Aorta (tissue), 5 donors: Measurements from ENCODE around the gene SSH2. TPM values are rescaled to one million over a fixed set of nuclear protein-coding genes. Genes with fewer than 3 reads are reported as not detected.
"Not testable (repeated sequence)": the region's sequence is repeated elsewhere in the genome, so short reads cannot be mapped to it uniquely, and the experiment has no call there.

Source experiments
- ATAC-seq: fragments of 200-7000 bp; cut with Tn5 transposase; one replicate; pipeline ENCODE4 v1.9.1; 2022; ENCODE audit warnings: moderate library complexity; ENCODE audit not compliant: low FRiP score
- DNase-seq, 2 donors: peaks; one replicate each; pipeline ENCODE4 v3.0.0-alpha.2; 2020
- H3K27ac ChIP-seq, 2 donors: one replicate each; pipeline ENCODE4 v1.5.1; 2013; ENCODE audit warnings: low read length in 2 of 2, mild to moderate bottlenecking in 2 of 2, moderate library complexity in 2 of 2, control low read depth in 1 of 2, inconsistent platforms in 1 of 2, low read depth in 1 of 2
- H3K27me3 ChIP-seq, 2 donors: one replicate each; pipeline ENCODE4 v1.6.1; 2013; ENCODE audit warnings: control low read depth in 1 of 2, low read length in 1 of 2, mild to moderate bottlenecking in 1 of 2, moderate library complexity in 1 of 2; ENCODE audit not compliant: insufficient read depth in 2 of 2, control insufficient read depth in 1 of 2
- H3K36me3 ChIP-seq, 2 donors: one replicate each; pipeline ENCODE4 v1.6.1; 2013; ENCODE audit warnings: control low read depth in 1 of 2, low read length in 1 of 2, mild to moderate bottlenecking in 1 of 2; ENCODE audit not compliant: insufficient read depth in 2 of 2, control insufficient read depth in 1 of 2
- H3K4me1 ChIP-seq, 2 donors: one replicate each; pipeline ENCODE4 v1.6.1; 2013; ENCODE audit warnings: low read length in 2 of 2, control low read depth in 1 of 2, mild to moderate bottlenecking in 1 of 2, moderate library complexity in 1 of 2; ENCODE audit not compliant: insufficient read depth in 2 of 2, control insufficient read depth in 1 of 2
- H3K4me3 ChIP-seq, 2 donors: one replicate each; pipeline ENCODE4 v1.5.1; 2013; ENCODE audit warnings: low read length in 2 of 2, control low read depth in 1 of 2, mild to moderate bottlenecking in 1 of 2
- H3K9me3 ChIP-seq: one replicate; pipeline ENCODE4 v1.6.1; 2013; ENCODE audit warnings: mild to moderate bottlenecking, low read length; ENCODE audit not compliant: control insufficient read depth
- WGBS, 2 donors: extraction: QIAGEN DNeasy Blood & Tissue Kit; methylation state at CpG; one replicate each; pipeline ENCODE4 v1.1.7; 2013; 5-methylcytosine and 5-hydroxymethylcytosine counted together
- intact Hi-C, 2 donors: fragments of 100-400 bp; cut with DNase I; formaldehyde crosslinking; loops; one replicate each; pipeline versions ENCODE4 v1.14.2 to v1.15.0; 2022
- polyA plus RNA-seq, 2 donors: library from polyadenylated mRNA; stranded (reverse); fragments of 200-250 nt; gene quantifications; one replicate each; pipeline ENCODE4 v1.2.3, GENCODE V29; 2013
- total RNA-seq, 2 donors: library from RNA; stranded (reverse); fragmentation: NEBNext Ultra II Directional; extraction: Animal tissue kit (Norgen Biotek cat#: 25700); gene quantifications; one replicate each; pipeline ENCODE4 v1.2.1, GENCODE V29; 2021
- donor health status: healthy with polysubstance abuse.
- donor health status: Bipolar disorder and iron deficiency.
- donor health status: DM: no; HTN: no; CAD: no.
- donor health status: DM: no; HTN: no; CAD: no.
- donor health status: DM: yes; HTN: yes; CAD: no.

SSH2 gene
- total and polyA plus RNA-seq, 4 donors, result 7.2 to 35.3 (median 30.3) TPM

DNA sequence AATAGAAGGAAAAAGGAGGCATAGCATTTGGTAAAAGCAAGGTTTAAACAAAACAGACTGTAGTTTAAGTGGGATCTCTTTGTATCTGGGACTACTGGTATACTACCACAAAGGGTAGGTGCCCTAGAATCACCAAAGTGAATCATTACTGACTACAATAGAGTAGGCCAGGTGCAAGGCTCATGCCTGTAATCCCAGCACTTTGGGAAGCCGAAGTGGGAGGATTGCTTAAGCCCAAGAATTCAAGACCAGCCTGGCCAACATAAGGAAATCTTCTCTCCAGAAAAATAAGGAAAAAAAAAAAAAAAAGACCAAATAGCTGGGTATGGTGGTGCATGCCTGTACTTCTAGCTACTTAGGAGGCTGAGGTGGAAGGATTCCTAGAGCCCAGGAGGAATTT, 246.5 kb downstream of the SSH2 start:
- Histone ChIP-seq H3K27me3 (no peaks in the 10 kb centered on the region), H3K4me1 (no peaks in the 10 kb centered on the region), H3K27ac (no peak overlapping the region), H3K4me3 (no peak overlapping the region), H3K9me3 (no peaks in the 10 kb centered on the region), H3K36me3 (no peaks in the 10 kb centered on the region)
- no peak for ATAC-seq
- DNase-seq, result no peak
- 88 to 89% methylated on average over 1 of the region's 1 CpG for WGBS, 2 donors
- intact Hi-C loops, result no loop called here

DNA sequence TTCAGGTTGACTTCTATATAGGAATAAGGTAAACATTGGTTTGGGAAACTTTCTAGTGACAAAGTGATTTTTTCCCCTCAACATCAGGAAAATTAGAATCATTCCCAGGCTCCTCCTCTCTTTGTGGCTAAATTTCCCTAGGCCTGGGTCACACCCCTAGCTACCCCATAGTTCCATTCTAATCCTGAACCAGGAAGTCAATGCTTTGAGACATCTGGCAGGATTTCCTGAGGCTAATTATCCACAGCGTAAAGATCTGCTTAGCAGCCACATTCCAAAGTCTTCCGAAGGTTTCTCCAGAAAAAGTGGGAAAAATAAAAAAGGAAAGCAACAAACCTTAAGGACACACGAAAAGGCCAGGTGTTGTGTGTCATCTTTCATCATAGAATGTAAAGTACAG, 247.0 kb downstream of the SSH2 start:
- ATAC-seq, result peak; percentile 36
- Histone ChIP-seq H3K27me3 (no peaks in the 10 kb centered on the region), H3K27ac (no peak overlapping the region), H3K4me1 (no peaks in the 10 kb centered on the region), H3K9me3 (no peaks in the 10 kb centered on the region), H3K4me3 (no peak overlapping the region), H3K36me3 (no peaks in the 10 kb centered on the region)
- intact Hi-C loops, result no loop called here
- 78 to 84% methylated on average over 3 of the region's 3 CpGs for WGBS, 2 donors
- DNase-seq, result no peak

DNA sequence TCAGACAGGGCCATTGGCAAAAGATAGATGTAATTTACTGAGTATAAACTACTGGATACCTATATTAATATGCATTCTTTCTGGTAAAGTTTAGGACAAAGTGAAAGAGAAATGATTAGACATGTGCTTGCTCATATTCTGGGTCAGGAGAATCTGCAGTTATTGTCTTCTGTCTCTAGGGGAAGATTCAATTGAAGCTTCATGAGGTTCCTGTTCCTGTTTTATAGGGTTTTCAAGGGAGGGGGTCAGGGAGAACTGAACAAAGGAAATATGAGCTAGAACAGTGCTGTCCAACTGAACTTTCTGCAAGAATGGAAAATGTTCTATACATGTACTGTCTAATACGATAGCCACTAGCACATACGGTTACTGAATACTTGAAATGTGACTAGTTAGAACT, 248.0 kb downstream of the SSH2 start:
- intact Hi-C loops, result no loop called here
- DNase-seq, result no peak
- Histone ChIP-seq H3K36me3 (no peaks in the 10 kb centered on the region), H3K4me3 (no peak overlapping the region), H3K27ac (no peak overlapping the region), H3K4me1 (peaks cover 0 to under 1% of the 10 kb centered on the region in 2 donors), H3K9me3 (no peaks in the 10 kb centered on the region), H3K27me3 (no peaks in the 10 kb centered on the region)
- 92 to 93% methylated on average over 2 of the region's 2 CpGs for WGBS, 2 donors
- ATAC-seq, result no peak

DNA sequence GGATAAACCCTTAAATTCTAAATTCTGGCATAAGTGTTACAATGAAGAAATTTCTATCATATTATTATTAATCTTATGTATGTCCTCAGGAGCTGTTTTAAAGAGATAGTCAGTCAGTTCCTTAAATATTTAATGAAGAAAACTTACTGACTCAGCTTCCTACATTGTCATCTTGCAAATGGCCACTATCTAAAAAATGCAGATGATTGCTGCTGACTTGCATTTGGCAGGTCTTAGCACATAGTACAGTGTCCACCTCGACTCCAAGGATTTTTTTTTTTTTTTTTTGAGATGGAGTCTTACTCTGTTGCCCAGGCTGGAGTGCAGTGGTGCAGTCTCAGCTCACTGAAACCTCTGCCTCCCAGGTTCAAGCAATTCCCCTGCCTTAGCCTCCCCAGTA, 252.2 kb downstream of the SSH2 start:
- Histone ChIP-seq H3K27me3 (no peaks in the 10 kb centered on the region), H3K4me1 (peaks cover 0 to 4% of the 10 kb centered on the region in 2 donors), H3K36me3 (no peaks in the 10 kb centered on the region), H3K4me3 (no peak overlapping the region), H3K27ac (no peak overlapping the region), H3K9me3 (no peaks in the 10 kb centered on the region)
- DNase-seq (no peak), ATAC-seq (no peak)
- WGBS, 2 donors, result 35 to 47% methylated on average over 1 of the region's 1 CpG
- intact Hi-C loops, result no loop called here

DNA sequence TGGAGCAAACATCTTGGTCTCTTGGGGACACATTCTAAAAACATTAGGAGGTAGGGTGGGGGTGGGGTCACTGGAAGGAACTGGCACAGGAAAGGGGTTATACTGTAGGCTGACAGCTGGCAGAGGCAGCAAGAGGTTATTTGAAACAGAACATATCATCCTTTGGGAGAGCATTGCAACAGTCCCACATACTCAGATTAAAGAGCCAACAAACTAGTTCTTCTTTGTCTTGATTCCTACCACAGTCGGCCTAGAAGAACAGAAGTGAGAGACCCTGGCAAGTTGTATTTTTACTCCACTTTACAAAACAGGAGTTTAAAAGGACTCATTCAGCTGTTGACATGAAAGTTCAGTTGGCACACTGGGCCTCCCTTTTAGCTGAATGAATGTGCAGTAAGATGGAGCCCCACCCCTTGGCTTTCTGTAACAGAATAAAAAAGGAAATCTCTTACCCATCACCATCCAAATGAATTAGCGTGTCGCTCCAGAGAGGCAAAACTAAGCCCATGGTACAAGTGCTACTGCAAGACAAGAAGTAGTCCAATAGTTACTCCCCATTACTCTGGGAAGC, 252.7 kb downstream of the SSH2 start:
- DNase-seq (no peak), ATAC-seq (peak; percentile 69)
- 13 to 20% methylated on average over 3 of the region's 3 CpGs for WGBS, 2 donors
- intact Hi-C loops, result no loop called here
- Histone ChIP-seq H3K9me3 (no peaks in the 10 kb centered on the region), H3K4me1 (peaks cover 0 to 4% of the 10 kb centered on the region in 2 donors), H3K27me3 (no peaks in the 10 kb centered on the region), H3K27ac (no peak overlapping the region), H3K4me3 (no peak overlapping the region), H3K36me3 (no peaks in the 10 kb centered on the region)

DNA sequence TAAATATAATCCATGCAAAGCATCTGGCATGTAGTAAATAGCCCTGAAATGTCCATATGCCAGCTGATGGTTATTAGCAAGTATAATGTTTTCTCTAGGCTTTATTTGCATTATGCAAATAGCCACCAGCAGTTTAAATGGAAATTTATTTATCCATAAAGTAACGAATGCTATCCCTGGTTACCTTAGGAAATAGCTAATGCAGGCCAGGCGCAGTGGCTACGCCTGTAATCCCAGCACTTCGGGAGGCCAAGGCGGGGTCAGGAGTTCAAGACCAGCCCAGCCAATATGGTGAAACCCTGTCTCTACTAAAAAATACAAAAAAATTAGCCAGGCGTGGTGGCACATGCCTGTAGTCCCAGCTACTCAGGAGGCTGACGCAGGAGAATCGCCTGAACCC, 254.1 kb downstream of the SSH2 start:
- DNase-seq, ATAC-seq, H3K36me3 ChIP-seq, H3K27me3 ChIP-seq, H3K27ac ChIP-seq, intact Hi-C loops, H3K4me1 ChIP-seq, H3K4me3 ChIP-seq, H3K9me3 ChIP-seq: not testable (repeated sequence)
- WGBS, 2 donors, result 93 to 96% methylated on average over 8 of the region's 8 CpGs

DNA sequence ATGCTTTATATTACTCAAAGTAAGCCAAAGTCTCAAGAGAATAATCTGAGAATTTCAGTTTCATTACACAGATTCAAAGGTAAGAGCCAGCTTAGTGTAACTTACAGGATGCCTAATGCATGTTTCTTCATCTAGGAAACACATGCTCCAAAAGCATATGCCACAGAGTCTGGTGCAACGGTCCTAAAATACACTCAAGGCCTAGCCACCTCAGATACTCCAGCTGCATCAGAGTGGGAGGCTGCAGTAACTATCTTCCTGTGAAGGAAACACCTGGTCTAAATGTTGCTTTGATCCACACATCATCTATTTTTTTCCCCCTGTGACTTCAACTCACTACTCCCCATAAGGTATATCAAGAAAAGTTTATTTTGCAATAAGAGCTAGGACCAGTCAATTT, 255.7 kb downstream of the SSH2 start:
- intact Hi-C loops, result no loop called here
- no peaks in the 10 kb centered on the region for H3K36me3 ChIP-seq
- ATAC-seq, result no peak
- H3K4me1 ChIP-seq, result peaks cover 0 to 4% of the 10 kb centered on the region in 2 donors
- DNase-seq, result no peak
- H3K9me3 ChIP-seq, result no peaks in the 10 kb centered on the region
- peak overlapping the region in 1 of 2 donors; percentile 9 for H3K27ac ChIP-seq
- no peaks in the 10 kb centered on the region for H3K27me3 ChIP-seq
- WGBS, 2 donors, result 69 to 81% methylated on average over 1 of the region's 1 CpG
- H3K4me3 ChIP-seq, result no peak overlapping the region

DNA sequence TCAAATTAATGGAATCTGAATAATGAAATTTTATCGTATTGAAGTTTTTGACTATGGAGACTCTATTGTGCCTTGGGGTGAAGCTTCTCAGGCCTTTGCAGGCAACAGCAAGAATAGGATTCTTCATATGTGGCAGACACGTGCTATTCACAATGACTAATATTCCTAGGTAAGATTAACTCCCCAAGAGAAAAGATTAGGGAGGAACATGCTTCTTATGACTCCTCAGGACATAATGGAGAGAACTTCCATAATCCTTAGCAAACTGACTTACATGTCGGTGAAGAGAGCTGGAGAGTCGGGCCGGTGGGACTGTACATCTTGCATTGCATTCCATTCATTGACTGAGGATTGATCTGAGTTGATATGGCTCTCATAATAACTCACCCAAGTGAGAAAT, 258.4 kb downstream of the SSH2 start:
- Histone ChIP-seq H3K4me1 (no peaks in the 10 kb centered on the region), H3K27ac (no peak overlapping the region), H3K9me3 (no peaks in the 10 kb centered on the region), H3K36me3 (peaks cover 0 to 3% of the 10 kb centered on the region in 2 donors), H3K4me3 (no peak overlapping the region), H3K27me3 (no peaks in the 10 kb centered on the region)
- intact Hi-C loops, result no loop called here
- WGBS, 2 donors, result 88 to 89% methylated on average over 5 of the region's 5 CpGs
- DNase-seq (no peak), ATAC-seq (no peak)

DNA sequence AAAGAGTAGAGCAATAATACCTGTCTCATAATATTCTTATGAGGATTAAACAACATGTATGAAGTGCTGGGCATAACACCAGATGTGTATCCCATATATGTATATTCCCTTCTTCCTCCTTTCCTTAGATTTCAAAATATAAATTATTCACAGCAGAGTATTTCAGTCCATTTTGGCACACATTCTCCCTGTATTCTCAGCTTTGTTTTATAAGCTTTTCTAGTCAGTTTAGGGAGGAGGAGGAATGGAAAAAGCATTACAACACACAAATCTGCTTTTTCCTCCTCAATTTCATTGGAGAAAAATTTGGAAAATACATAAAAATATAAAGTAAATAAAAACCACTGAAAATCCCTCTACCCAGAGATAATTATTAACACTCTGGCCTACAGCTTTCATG, 260.8 kb downstream of the SSH2 start:
- DNase-seq, result no peak
- peaks cover 0 to 3% of the 10 kb centered on the region in 2 donors for H3K36me3 ChIP-seq
- no peak for ATAC-seq

More for the DNA sequence above, 260.8 kb downstream of the SSH2 start:
- no peak overlapping the region for H3K27ac ChIP-seq
- H3K4me1 ChIP-seq, result no peaks in the 10 kb centered on the region
- no peaks in the 10 kb centered on the region for H3K27me3 ChIP-seq
- no peaks in the 10 kb centered on the region for H3K9me3 ChIP-seq
- no peak overlapping the region for H3K4me3 ChIP-seq
- intact Hi-C loops, result no loop called here
